ENCODE results near the gene NUDCD3.

NUDCD3 gene

DNA sequence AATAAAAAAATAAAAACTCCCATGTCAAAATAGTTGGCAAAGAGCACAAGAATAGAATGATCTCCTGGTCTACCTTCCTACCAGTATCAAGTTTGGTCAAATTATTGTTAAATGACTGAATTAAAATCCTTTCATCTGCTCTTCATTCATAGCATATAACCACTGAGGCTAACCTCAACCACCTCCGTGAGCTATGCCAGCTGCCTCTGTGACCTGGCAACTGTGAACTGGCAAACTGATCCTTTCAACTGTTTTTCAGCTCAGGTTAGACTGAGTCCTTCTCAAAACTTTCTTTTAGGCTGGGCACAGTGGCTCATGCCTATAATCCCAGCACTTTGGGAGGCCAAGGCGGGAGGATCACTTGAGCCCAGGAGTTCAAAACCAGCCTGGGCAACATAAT, 36.1 kb downstream of the NUDCD3 start:
- peaks cover 63% of the 10 kb centered on the region for H3K4me1 Mint-ChIP-seq
- H3K4me3 Mint-ChIP-seq, result no peak overlapping the region
- peak; percentile 78 for ATAC-seq
- H3K9me3 Mint-ChIP-seq, result no peaks in the 10 kb centered on the region
- no peak for DNase-seq
- H3K36me3 Mint-ChIP-seq (ENCODE audit: low read depth), result peaks cover 38% of the 10 kb centered on the region
- H3K27ac Mint-ChIP-seq, result peak overlapping the region; percentile 44
- no peaks in the 10 kb centered on the region for H3K27me3 Mint-ChIP-seq

DNA sequence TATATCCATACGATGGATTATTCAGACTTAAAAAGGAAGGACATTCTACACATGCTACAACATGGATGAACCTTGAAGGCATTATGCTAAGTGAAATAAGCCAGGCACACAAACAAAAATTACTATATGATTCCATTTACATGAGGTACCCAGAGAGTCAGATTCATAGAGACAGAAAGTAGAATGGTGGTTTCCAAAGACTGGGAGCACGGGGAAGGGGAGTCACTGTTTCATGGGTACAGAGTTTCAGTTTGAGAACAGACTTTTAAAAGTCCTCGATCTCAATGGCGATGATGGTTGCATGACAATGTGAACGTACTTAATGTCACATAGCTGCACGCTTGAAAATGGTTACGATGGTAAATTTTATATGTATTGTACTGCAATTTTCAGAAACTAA, 39.3 kb downstream of the NUDCD3 start:
- no peak overlapping the region for H3K4me3 Mint-ChIP-seq
- H3K9me3 Mint-ChIP-seq, result no peaks in the 10 kb centered on the region
- H3K36me3 Mint-ChIP-seq (ENCODE audit: low read depth), result peaks cover 50% of the 10 kb centered on the region
- no peak for DNase-seq
- H3K4me1 Mint-ChIP-seq, result peaks cover 55% of the 10 kb centered on the region
- no peak for ATAC-seq
- no peaks in the 10 kb centered on the region for H3K27me3 Mint-ChIP-seq
- H3K27ac Mint-ChIP-seq, result no peak overlapping the region

DNA sequence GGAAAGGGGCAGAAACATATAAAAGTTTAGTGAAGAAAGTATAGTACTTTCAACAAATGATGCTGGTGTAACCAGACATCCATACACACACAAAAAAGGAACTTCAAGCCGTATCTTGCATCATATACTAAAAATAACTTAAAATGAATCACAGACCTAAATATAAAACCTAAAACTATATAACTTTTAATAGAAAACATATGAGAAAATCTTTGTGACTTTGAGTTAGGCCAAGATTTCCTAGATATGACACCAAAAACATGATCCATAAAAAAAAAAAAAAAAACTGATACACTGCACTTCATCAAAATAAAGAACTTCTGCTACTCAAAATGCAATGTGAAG, 40.9 kb downstream of the NUDCD3 start:
- H3K36me3 Mint-ChIP-seq (ENCODE audit: low read depth), result peaks cover 55% of the 10 kb centered on the region
- peaks cover 49% of the 10 kb centered on the region for H3K4me1 Mint-ChIP-seq
- no peaks in the 10 kb centered on the region for H3K9me3 Mint-ChIP-seq
- no peak for DNase-seq
- H3K4me3 Mint-ChIP-seq, result no peak overlapping the region
- ATAC-seq, result no peak
- no peaks in the 10 kb centered on the region for H3K27me3 Mint-ChIP-seq
- peak overlapping the region; percentile 68 for H3K27ac Mint-ChIP-seq

DNA sequence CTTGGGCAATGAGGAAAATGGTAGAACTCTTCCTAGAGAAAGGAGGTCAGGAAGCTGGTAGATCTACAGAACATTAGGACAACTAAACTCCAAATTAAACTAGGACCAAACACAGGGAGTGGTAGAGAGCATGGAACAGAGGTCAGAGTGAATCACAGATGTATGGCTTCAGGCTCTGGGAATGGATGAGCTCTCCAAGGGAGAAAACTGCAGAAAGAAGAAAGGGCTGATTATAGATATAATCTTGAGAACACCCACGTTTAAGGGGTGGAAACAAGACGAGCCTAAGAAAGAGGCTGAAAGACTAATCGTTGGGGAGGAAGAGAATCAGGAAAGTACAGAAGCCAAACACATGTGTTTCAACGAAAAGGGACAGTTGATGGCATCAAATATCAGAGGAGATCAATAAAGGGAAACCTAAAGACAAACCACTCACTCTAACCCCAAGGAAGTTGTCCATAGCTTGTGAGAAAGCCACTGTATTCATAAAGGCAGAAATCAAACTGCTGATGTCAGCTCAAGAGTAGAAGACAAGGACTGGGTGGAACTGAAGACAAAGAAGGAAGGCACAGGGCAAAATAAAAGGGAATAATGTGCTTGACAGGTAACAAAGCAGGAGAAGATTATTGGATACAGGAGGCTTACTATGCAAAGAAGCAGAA, 41.4 kb downstream of the NUDCD3 start:
- peak overlapping the region; percentile 68 for H3K27ac Mint-ChIP-seq
- no peak overlapping the region for H3K4me3 Mint-ChIP-seq
- peaks cover 45% of the 10 kb centered on the region for H3K4me1 Mint-ChIP-seq
- ATAC-seq (peak; percentile 20), DNase-seq (no peak)
- H3K9me3 Mint-ChIP-seq, result no peaks in the 10 kb centered on the region
- H3K36me3 Mint-ChIP-seq (ENCODE audit: low read depth), result peaks cover 52% of the 10 kb centered on the region
- no peaks in the 10 kb centered on the region for H3K27me3 Mint-ChIP-seq

DNA sequence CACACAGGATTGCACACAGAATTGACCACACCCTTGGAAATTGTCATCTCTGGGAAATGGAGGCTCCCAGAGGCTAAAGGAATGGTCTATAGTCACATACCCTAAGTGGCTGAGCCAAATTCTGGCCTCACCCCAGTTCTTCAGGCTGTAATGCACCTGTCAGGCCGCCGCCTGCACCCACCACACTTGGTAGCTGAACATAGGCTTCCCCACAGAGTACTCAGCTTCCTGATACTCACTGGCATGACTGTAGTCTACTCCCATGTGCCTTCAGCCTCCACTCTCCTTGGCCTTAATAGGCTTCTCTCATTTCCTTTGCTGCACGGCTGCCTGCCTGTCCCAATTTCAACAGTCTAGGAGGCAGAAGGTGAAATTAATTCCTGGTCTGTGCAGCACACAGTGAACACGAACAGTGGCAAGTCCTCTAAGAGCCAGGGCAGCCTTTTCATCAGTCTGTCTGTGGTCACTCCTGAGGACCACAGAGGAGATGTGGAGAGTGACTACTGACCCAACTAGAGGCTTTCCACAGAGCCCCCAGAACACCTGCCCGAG, 42.5 kb downstream of the NUDCD3 start:
- Mint-ChIP-seq H3K36me3 (ENCODE audit: low read depth) (peaks cover 52% of the 10 kb centered on the region), H3K27ac (no peak overlapping the region), H3K9me3 (no peaks in the 10 kb centered on the region), H3K27me3 (no peaks in the 10 kb centered on the region), H3K4me3 (no peak overlapping the region), H3K4me1 (peaks cover 42% of the 10 kb centered on the region)
- no peak for DNase-seq
- no peak for ATAC-seq

DNA sequence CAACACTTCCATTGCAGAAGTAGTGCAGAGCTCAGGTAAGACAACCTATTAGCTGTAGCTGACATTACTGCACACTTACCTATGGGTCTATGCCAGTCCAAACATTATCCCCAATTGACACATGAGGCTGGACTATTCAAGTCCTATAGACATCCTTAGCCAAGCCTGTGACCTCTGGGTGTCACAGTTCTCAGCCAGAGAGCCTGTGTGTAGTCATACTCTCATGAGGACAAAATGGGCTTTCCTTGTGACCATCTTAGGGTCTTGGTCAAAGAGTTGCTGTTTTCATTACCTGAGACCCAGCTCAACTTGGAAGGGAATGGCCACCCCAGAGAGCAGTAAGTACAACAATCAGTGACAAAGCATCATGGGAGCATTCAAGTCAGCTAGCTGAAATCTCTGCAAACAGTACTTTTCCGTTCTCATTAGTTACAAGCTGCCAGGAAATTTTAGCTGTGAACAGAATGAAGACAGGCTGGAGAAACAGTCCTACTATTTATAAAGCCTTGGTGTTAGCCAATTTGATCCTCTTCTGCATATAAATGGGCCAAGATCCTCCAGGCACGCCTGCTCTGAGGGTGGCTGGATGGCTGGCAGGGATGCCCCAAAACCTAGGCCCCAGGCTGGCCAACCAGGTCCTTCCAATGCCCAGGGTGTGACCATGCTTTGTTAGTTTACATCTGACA, 44.3 kb downstream of the NUDCD3 start:
- DNase-seq (no peak), ATAC-seq (no peak)
- no peak overlapping the region for H3K4me3 Mint-ChIP-seq
- H3K27me3 Mint-ChIP-seq, result no peaks in the 10 kb centered on the region
- no peak overlapping the region for H3K27ac Mint-ChIP-seq
- no peaks in the 10 kb centered on the region for H3K9me3 Mint-ChIP-seq
- H3K4me1 Mint-ChIP-seq, result peaks cover 44% of the 10 kb centered on the region
- peaks cover 47% of the 10 kb centered on the region for H3K36me3 Mint-ChIP-seq (ENCODE audit: low read depth)

DNA sequence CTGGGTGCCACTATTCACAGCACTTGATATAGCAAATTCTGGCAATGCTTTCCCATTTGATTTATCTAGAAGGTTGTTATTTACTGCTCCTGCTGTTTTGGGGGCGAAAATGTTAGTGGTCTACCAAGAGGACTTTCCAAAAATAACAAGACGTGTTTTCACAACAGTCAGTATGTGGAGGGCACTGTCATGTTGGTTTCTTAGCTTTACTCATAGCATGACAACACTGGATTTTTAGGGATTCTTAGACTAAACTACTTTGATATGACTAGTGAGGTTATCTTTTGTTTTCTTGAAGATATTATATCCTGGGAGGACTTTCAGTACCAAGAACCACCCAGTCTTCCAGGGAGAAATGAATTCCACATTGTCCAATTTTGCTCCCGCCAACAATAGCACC, 49.4 kb downstream of the NUDCD3 start:
- DNase-seq (no peak), ATAC-seq (no peak)
- H3K9me3 Mint-ChIP-seq, result no peaks in the 10 kb centered on the region
- peaks cover 55% of the 10 kb centered on the region for H3K4me1 Mint-ChIP-seq
- H3K4me3 Mint-ChIP-seq, result no peak overlapping the region
- peak overlapping the region; percentile 21 for H3K27ac Mint-ChIP-seq
- H3K27me3 Mint-ChIP-seq, result no peaks in the 10 kb centered on the region
- H3K36me3 Mint-ChIP-seq (ENCODE audit: low read depth), result peaks cover 29% of the 10 kb centered on the region

DNA sequence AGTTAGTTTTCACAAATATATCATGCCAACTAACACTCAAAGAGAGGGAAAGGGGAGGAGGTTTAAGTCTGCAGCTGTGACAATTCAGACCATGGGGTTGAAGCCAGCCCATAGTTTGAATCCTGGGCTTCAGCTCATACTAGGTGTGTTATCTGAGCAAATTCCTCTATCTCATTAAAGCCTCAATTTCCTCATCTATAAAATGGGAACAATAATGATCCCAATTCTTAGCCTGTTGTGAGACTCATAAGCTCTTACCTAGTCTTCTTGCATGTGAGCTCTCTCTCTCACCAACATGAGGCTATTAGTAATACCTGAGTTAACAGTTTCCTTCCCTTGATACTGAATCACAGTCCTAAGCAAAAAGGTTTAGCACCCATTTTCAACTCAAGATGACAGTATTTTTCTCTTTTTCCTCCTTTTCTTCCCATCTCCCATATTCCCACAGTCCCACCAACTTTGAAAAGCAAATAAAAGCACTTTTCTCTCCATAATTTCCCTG, 49.8 kb downstream of the NUDCD3 start:
- Mint-ChIP-seq H3K36me3 (ENCODE audit: low read depth) (peaks cover 25% of the 10 kb centered on the region), H3K27ac (peak overlapping the region; percentile 21)
- ATAC-seq, result peak; percentile 42

DNA sequence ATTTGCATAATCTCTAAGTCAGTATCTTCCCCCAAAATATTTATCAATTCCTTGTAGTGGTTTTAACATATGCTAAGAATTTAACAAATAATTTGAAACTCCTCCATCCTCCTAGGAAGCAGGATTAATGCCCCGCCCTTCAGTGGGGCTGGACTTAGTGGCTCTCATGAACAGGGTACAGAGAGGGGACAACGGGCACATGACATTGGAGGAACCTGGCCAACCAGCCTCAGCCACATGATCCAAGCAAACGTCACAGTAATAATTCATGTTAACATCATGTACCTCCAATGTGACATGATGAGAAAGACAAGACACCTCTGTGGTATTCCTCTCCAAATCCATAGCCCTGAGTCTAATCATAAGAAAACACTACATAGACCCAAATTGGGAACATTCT, 50.5 kb downstream of the NUDCD3 start:
- Mint-ChIP-seq H3K27me3 (no peaks in the 10 kb centered on the region), H3K9me3 (no peaks in the 10 kb centered on the region), H3K4me1 (peaks cover 59% of the 10 kb centered on the region), H3K27ac (no peak overlapping the region), H3K4me3 (no peak overlapping the region), H3K36me3 (ENCODE audit: low read depth) (peaks cover 18% of the 10 kb centered on the region)
- no peak for ATAC-seq
- DNase-seq, result no peak

More for the DNA sequence above, 49.8 kb downstream of the NUDCD3 start:
- H3K4me3 Mint-ChIP-seq, result no peak overlapping the region
- DNase-seq, result no peak
- no peaks in the 10 kb centered on the region for H3K27me3 Mint-ChIP-seq
- no peaks in the 10 kb centered on the region for H3K9me3 Mint-ChIP-seq
- peaks cover 59% of the 10 kb centered on the region for H3K4me1 Mint-ChIP-seq

DNA sequence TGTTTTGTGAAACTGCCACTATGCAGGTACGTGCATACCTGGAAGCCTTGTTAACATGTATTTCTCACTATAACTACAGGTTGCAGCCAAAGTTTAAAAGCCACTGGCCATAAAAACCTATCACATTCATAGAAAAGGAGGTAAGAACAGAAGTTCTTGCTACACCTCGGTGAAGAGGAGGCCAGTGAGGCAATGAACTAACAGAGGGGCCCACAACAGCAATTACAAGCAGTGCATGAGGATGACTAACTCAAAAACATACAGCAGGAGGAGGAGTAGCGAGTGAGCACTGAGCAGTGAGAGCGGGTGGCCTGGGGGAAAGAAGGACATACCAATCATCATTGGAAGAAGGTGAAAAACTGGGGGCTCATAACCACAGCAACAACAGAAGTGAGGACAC, 51.6 kb downstream of the NUDCD3 start:
- Mint-ChIP-seq H3K27ac (peak overlapping the region; percentile 5), H3K4me3 (no peak overlapping the region)
- ATAC-seq, result no peak

DNA sequence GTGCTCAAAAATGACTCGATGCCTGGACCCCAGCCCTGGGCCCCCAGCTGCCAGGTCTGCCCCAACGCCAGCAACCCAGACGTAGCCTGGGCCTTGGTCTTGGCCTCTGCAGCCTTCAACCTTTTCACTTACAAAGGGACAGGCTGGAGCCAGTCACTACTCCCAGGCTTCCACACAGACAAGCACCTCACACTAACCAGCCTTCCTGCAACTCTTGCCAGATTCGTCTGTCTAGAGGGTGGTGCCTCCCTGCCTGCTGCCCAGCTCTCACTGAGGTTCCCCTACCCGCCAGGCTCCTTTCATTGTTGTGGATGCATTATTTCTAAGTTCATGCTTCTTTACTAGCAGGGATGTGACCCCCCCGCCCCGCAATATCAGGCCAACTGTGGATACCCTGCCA, 56.3 kb downstream of the NUDCD3 start:
- H3K4me3 Mint-ChIP-seq, result no peak overlapping the region
- DNase-seq (no peak), ATAC-seq (no peak)
- H3K27me3 Mint-ChIP-seq, result no peaks in the 10 kb centered on the region
- no peaks in the 10 kb centered on the region for H3K9me3 Mint-ChIP-seq
- H3K36me3 Mint-ChIP-seq (ENCODE audit: low read depth), result peaks cover 19% of the 10 kb centered on the region
- peaks cover 55% of the 10 kb centered on the region for H3K4me1 Mint-ChIP-seq
- H3K27ac Mint-ChIP-seq, result no peak overlapping the region

More for the DNA sequence above, 51.6 kb downstream of the NUDCD3 start:
- no peaks in the 10 kb centered on the region for H3K9me3 Mint-ChIP-seq
- peaks cover 63% of the 10 kb centered on the region for H3K4me1 Mint-ChIP-seq
- no peak for DNase-seq
- no peaks in the 10 kb centered on the region for H3K27me3 Mint-ChIP-seq
- H3K36me3 Mint-ChIP-seq (ENCODE audit: low read depth), result peaks cover 15% of the 10 kb centered on the region

DNA sequence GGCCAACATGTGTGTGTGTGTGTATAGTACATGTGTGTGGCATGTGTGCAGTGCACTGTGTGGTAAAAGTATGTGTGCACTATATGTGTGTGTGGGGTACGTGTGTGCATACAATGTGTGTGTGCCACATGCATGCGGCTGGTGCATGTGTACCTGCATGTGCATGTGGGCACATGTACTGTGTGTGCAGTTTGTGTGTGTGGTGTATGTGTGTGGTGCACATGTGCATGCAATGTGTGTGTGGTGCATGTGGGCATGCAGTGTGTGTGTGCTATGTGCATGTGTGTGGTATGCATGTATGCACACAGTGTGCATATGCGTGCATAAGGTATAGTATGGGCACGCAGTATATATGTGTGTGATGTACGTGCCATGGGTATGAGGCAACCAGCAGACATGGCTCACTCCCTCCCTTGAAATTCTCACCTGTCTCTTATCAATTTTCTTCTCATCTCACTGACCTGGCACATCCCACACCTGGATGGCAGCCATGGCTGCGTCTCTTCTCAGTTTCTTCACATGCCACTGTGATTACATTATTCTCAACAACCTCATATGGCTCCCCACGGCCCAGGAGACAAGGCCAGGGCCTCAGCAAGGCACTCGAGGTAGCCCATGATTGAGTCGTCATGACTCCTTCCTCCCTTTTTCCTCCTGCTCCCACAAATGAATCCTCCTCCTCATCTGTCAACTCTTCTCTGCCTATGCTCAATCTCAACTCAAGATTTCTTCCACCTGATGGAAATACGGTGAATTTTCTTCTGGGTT, 57.0 kb downstream of the NUDCD3 start:
- peaks cover 48% of the 10 kb centered on the region for H3K4me1 Mint-ChIP-seq
- H3K27ac Mint-ChIP-seq, result no peak overlapping the region
- no peaks in the 10 kb centered on the region for H3K27me3 Mint-ChIP-seq
- no peak overlapping the region for H3K4me3 Mint-ChIP-seq
- H3K36me3 Mint-ChIP-seq (ENCODE audit: low read depth), result peaks cover 14% of the 10 kb centered on the region
- H3K9me3 Mint-ChIP-seq, result no peaks in the 10 kb centered on the region
- DNase-seq (no peak), ATAC-seq (no peak)

DNA sequence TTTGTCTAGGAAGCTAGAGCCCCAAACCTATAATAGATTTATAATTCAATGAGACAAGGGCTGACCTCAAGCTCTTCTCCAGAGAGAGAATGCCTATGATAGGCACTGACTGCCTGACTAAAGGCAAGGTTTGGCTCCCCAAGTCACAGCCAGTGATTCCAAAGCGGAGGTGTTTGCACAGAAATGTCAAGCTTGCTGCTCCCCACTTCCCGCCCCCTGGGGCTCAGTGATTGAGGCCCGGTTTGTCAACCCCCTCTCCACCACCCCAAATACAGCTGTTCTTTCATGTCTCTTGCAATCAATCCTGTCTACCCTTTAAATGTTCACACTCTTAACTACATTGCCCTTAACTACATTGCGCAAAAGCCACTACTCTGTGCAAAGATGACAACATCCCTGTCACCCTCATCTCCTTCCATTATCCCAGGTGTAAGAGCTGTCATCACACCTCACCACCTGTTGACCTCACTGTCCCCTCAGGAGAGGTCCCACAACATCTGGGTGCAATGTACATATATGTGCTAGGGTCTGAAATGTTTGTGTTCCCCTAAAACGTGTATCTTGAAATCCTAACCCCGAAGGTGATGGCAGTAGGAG, 58.0 kb downstream of the NUDCD3 start:
- DNase-seq, result no peak
- Mint-ChIP-seq H3K9me3 (no peaks in the 10 kb centered on the region), H3K36me3 (ENCODE audit: low read depth) (peaks cover 16% of the 10 kb centered on the region), H3K27ac (no peak overlapping the region), H3K27me3 (no peaks in the 10 kb centered on the region), H3K4me3 (no peak overlapping the region), H3K4me1 (peaks cover 47% of the 10 kb centered on the region)
- no peak for ATAC-seq

DNA sequence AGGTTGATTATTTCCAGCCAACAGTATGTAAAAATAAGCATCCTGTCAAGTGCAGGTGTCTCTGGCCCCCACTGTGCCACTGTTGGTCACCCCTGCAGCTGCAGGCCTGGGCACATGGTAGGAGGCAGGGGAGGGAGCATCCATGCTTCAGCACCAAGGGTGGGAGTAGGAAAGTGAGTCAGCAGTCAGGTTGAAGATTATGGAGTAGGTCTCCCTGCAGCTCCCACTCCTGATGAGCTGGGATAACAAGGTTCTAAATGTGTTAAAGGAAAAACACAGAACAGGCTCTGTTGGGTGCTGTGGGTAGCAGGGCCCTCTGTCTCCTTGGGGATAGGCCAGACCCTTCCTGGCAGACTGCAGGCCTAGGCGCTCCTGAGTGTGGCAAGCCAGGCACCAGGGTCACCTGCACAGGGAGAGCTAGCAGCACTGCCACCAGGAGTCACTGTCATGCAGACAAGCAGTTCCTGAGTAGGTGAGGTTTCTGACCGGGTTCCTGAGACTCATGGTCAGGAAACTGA, 59.3 kb downstream of the NUDCD3 start:
- Mint-ChIP-seq H3K4me3 (no peak overlapping the region), H3K27ac (peak overlapping the region; percentile 31), H3K27me3 (no peaks in the 10 kb centered on the region), H3K36me3 (ENCODE audit: low read depth) (peaks cover 22% of the 10 kb centered on the region), H3K4me1 (peaks cover 36% of the 10 kb centered on the region), H3K9me3 (no peaks in the 10 kb centered on the region)
- ATAC-seq, result no peak
- peak; percentile 11 for DNase-seq
